CD4-positive, alpha-beta T cell (primary cell): ENCODE measurements around the gene TRPM4. TPM values are rescaled to one million over a fixed set of nuclear protein-coding genes. Genes with fewer than 3 reads are reported as not detected.

ENCODE experiments used
- ATAC-seq: fragments of 200-7000 bp; cut with Tn5 transposase; one replicate; pipeline ENCODE4 v1.10.0; 2022; ENCODE audit warnings: mild to moderate bottlenecking; ENCODE audit not compliant: poor library complexity
- CTCF ChIA-PET: fragments of 350-600 bp; sonication (Branson Sonifier 250); formaldehyde crosslinking; loops from one replicate; lab custom pipeline; 2021; ENCODE audit warnings: antibody characterized with exemption, inconsistent platforms; lab: Charles Lee
- POLR2A ChIA-PET: fragments of 350-600 bp; sonication (Branson Sonifier 250); formaldehyde crosslinking; loops from one replicate; lab custom pipeline; 2021; ENCODE audit warnings: antibody characterized with exemption, inconsistent platforms; lab: Charles Lee
- DNase-seq, 14 experiments: peaks; one replicate each; pipeline ENCODE4 v3.0.0-alpha.2; 2013 to 2020; ENCODE audit warnings: mixed read lengths in 2 of 14
- H3K27ac ChIP-seq, 2 donors: one replicate each; pipeline versions ENCODE4 v1.5.1 to v1.7.0; 2013; ENCODE audit warnings: low read length in 2 of 2, low read depth in 1 of 2, mild to moderate bottlenecking in 1 of 2
- H3K27me3 ChIP-seq, 2 experiments: 1 replicate in 1 of 2; 2 replicates in 1 of 2; pipeline versions ENCODE4 v1.6.1 to v1.7.0; 2013; ENCODE audit warnings: low read length in 2 of 2, control low read depth in 1 of 2, mild to moderate bottlenecking in 1 of 2, moderate library complexity in 1 of 2; ENCODE audit not compliant: insufficient read depth in 2 of 2, control insufficient read depth in 1 of 2
- H3K36me3 ChIP-seq: one replicate; pipeline ENCODE4 v1.6.1; 2013; ENCODE audit warnings: low read length, control low read depth; ENCODE audit not compliant: insufficient read depth
- H3K4me1 ChIP-seq: one replicate; pipeline ENCODE4 v1.6.1; 2013; ENCODE audit warnings: low read length, control low read depth; ENCODE audit not compliant: insufficient read depth
- H3K4me3 ChIP-seq: one replicate; pipeline ENCODE4 v1.5.1; 2013; ENCODE audit warnings: mild to moderate bottlenecking, low read length, moderate library complexity
- H3K9me3 ChIP-seq, 2 experiments: 1 replicate in 1 of 2; 2 replicates in 1 of 2; pipeline versions ENCODE4 v1.6.1 to v1.7.0; 2013; ENCODE audit warnings: low read length in 2 of 2, mild to moderate bottlenecking in 2 of 2, control low read depth in 1 of 2, moderate library complexity in 1 of 2; ENCODE audit not compliant: control insufficient read depth in 1 of 2, insufficient read depth in 1 of 2
- H3K27ac Mint-ChIP-seq: one replicate; pipeline ENCODE4 v1.8.0; 2020; ENCODE audit warnings: mixed read lengths
- H3K27me3 Mint-ChIP-seq: one replicate; pipeline ENCODE4 v1.8.0; 2021; ENCODE audit warnings: mixed read lengths
- H3K36me3 Mint-ChIP-seq: one replicate; pipeline ENCODE4 v1.8.0; 2021; ENCODE audit warnings: low read depth, mixed read lengths
- H3K4me1 Mint-ChIP-seq: one replicate; pipeline ENCODE4 v1.8.0; 2021; ENCODE audit warnings: low read depth, mixed read lengths
- H3K4me3 Mint-ChIP-seq: one replicate; pipeline ENCODE4 v1.8.0; 2020; ENCODE audit warnings: mild to moderate bottlenecking, mixed read lengths
- H3K9me3 Mint-ChIP-seq: one replicate; pipeline ENCODE4 v1.8.0; 2020; ENCODE audit warnings: mixed read lengths
- CTCF ChIP-seq: fragments of 200-600 bp; IDR thresholded peaks from one replicate; pipeline ENCODE4 v1.8.0; 2022; ENCODE audit warnings: antibody characterized with exemption, mild to moderate bottlenecking
- intact Hi-C, 2 experiments: fragments of 100-400 bp; cut with DNase I in 1 of 2; cut with micrococcal nuclease in 1 of 2; formaldehyde crosslinking; loops; one replicate each; pipeline versions ENCODE4 v1.15.1 to v1.9.0; 2023 to 2025; cut with DNase I, micrococcal nuclease
- total RNA-seq, 174 experiments: library from RNA in 2 of 174; stranded (reverse) in 2 of 174; gene quantifications; one replicate each; pipeline ENCODE4 v1.2.3 and lab custom pipeline; 2021 to 2026

TRPM4 gene
- total RNA-seq, 2 experiments from 2014 or later = not detected

- H3K9me3 Mint-ChIP-seq = no peaks in the 10 kb centered on the region
- no peak overlapping the region for H3K4me3 ChIP-seq
- ChIA-PET CTCF (interaction anchor here (2.4 kb wide), 1 partner anchor 12 kb away, joined by 8 read pairs; no protein-coding TSS in a partner anchor), POLR2A (no interaction called here)
- TF ChIP-seq CTCF = no peak
- no peak overlapping the region for H3K27ac Mint-ChIP-seq
- peaks cover 20% of the 10 kb centered on the region for H3K27me3 Mint-ChIP-seq
- no peaks in the 10 kb centered on the region for H3K36me3 ChIP-seq
- no peak overlapping the region for H3K4me3 Mint-ChIP-seq
- H3K36me3 Mint-ChIP-seq = no peaks in the 10 kb centered on the region
- peaks cover 0 to 5% of the 10 kb centered on the region in 2 experiments for H3K9me3 ChIP-seq
- intact Hi-C loops = no loop called here
- peaks cover 11% of the 10 kb centered on the region for H3K4me1 ChIP-seq
- no peak for ATAC-seq
- peaks cover 0 to 3% of the 10 kb centered on the region in 2 experiments for H3K27me3 ChIP-seq
- no peak overlapping the region for H3K27ac ChIP-seq
- peaks cover 8% of the 10 kb centered on the region for H3K4me1 Mint-ChIP-seq
- DNase-seq = no peak
Measured at GRCh38 chr19:49210901-49211451, 53.4 kb downstream of the TRPM4 start.

- peak in 1 of 14 experiments; percentile 19 for DNase-seq
- H3K4me3 Mint-ChIP-seq = no peak overlapping the region
- CTCF ChIA-PET = interaction anchor here (0.9 kb wide), 1 partner anchor 13 kb away, joined by 3 read pairs; no protein-coding TSS in a partner anchor
- Histone ChIP-seq H3K9me3 (peaks cover 0 to 5% of the 10 kb centered on the region in 2 experiments), H3K36me3 (no peaks in the 10 kb centered on the region), H3K4me1 (peaks cover 11% of the 10 kb centered on the region), H3K4me3 (no peak overlapping the region), H3K27ac (no peak overlapping the region), H3K27me3 (peaks cover 0 to 3% of the 10 kb centered on the region in 2 experiments)
- peaks cover 8% of the 10 kb centered on the region for H3K4me1 Mint-ChIP-seq
- POLR2A ChIA-PET = no interaction called here
- TF ChIP-seq CTCF = no peak
- no peak overlapping the region for H3K27ac Mint-ChIP-seq
- ATAC-seq = no peak
- no peaks in the 10 kb centered on the region for H3K9me3 Mint-ChIP-seq
- intact Hi-C loops = no loop called here
- H3K36me3 Mint-ChIP-seq = no peaks in the 10 kb centered on the region
- peaks cover 13% of the 10 kb centered on the region for H3K27me3 Mint-ChIP-seq
Measured at GRCh38 chr19:49212016-49212701, 54.6 kb downstream of the TRPM4 start.

- ATAC-seq = no peak
- Histone ChIP-seq H3K4me3 (no peak overlapping the region), H3K36me3 (no peaks in the 10 kb centered on the region), H3K27ac (no peak overlapping the region), H3K9me3 (peaks cover 0 to 5% of the 10 kb centered on the region in 2 experiments), H3K4me1 (peaks cover 11% of the 10 kb centered on the region), H3K27me3 (peaks cover 0 to 3% of the 10 kb centered on the region in 2 experiments)
- Mint-ChIP-seq H3K27me3 (peaks cover 9% of the 10 kb centered on the region), H3K36me3 (no peaks in the 10 kb centered on the region), H3K27ac (no peak overlapping the region), H3K9me3 (no peaks in the 10 kb centered on the region), H3K4me3 (no peak overlapping the region), H3K4me1 (peaks cover 8% of the 10 kb centered on the region)
- no peak for TF ChIP-seq CTCF
- no peak for DNase-seq
- ChIA-PET POLR2A (no interaction called here), CTCF (interaction anchor here (0.6 kb wide), 1 partner anchor 9 kb away, joined by 5 read pairs; no protein-coding TSS in a partner anchor)
- intact Hi-C loops = no loop called here
Measured at GRCh38 chr19:49213791-49214190, 56.2 kb downstream of the TRPM4 start.
